ENCODE measurements around the gene WDTC1.

WDTC1 gene

GRCh38 chr1:27338751-27339150, 104.3 kb downstream of the WDTC1 start:
- no peak for DNase-seq

- DNase-seq: no peak
These were observed 104.8 kb downstream of the WDTC1 start for GRCh38 chr1:27339213-27339612.

- DNase-seq: peak; percentile 48
These were observed 107.3 kb downstream of the WDTC1 start, which contains the start of gene SYTL1 for GRCh38 chr1:27341525-27342252. Gene SYTL1, plus strand, starts transcription at chr1:27342022. Its CDS starts 3,313 bp downstream, at chr1:27345335.

- DNase-seq: no peak
These were observed 108.0 kb downstream of the WDTC1 start for GRCh38 chr1:27342391-27342777.

- DNase-seq: peak; percentile 59
These were observed 108.6 kb downstream of the WDTC1 start for GRCh38 chr1:27342778-27343638.

GRCh38 chr1:27343639-27344025, 109.2 kb downstream of the WDTC1 start:
- DNase-seq: no peak

- no peak for DNase-seq
These were observed 110.8 kb downstream of the WDTC1 start for GRCh38 chr1:27345272-27345671.

- no peak for DNase-seq
These were observed 111.9 kb downstream of the WDTC1 start for GRCh38 chr1:27346357-27346756.

GRCh38 chr1:27346991-27347624, 112.7 kb downstream of the WDTC1 start:
- DNase-seq: no peak

GRCh38 chr1:27348861-27349783, 114.7 kb downstream of the WDTC1 start:
- DNase-seq: peak; percentile 77

GRCh38 chr1:27349784-27350662, 115.6 kb downstream of the WDTC1 start:
- peak; percentile 60 for DNase-seq

- DNase-seq: no peak
These were observed 116.5 kb downstream of the WDTC1 start for GRCh38 chr1:27350663-27351540.

GRCh38 chr1:27351541-27352107, 117.2 kb downstream of the WDTC1 start:
- DNase-seq: no peak

GRCh38 chr1:27353166-27353565, 118.7 kb downstream of the WDTC1 start:
- no peak for DNase-seq

GRCh38 chr1:27353629-27354028, 119.2 kb downstream of the WDTC1 start:
- no peak for DNase-seq

- DNase-seq: no peak
These were observed 121.3 kb downstream of the WDTC1 start for GRCh38 chr1:27355683-27356082.

- DNase-seq: no peak
These were observed 121.8 kb downstream of the WDTC1 start for GRCh38 chr1:27356277-27356618.

GRCh38 chr1:27356619-27357280, 122.3 kb downstream of the WDTC1 start:
- no peak for DNase-seq

GRCh38 chr1:27357281-27358037, 123.0 kb downstream of the WDTC1 start:
- peak; percentile 54 for DNase-seq
